KMS-11 (cell line): ENCODE data around the gene ULK4.

Experiments used
- H2AFZ ChIP-seq: fragments of 200-600 bp; sonication (generic); 2 replicates; pipeline ENCODE4 v1.6.1; 2016; ENCODE audit warnings: antibody characterized with exemption, mixed run types, low read depth
- H3K27ac ChIP-seq: fragments of 200-600 bp; sonication (generic); 2 replicates; pipeline ENCODE4 v1.6.1; 2016; ENCODE audit warnings: mild to moderate bottlenecking, mixed run types
- H3K27me3 ChIP-seq: fragments of 200-600 bp; sonication (generic); 2 replicates; pipeline ENCODE4 v1.6.1; 2017; ENCODE audit warnings: mild to moderate bottlenecking, low read depth, mixed run types, moderate library complexity; ENCODE audit not compliant: insufficient read depth
- H3K36me3 ChIP-seq: fragments of 200-600 bp; sonication (generic); 2 replicates; pipeline ENCODE4 v1.6.1; 2017; ENCODE audit warnings: mild to moderate bottlenecking, mixed run types; ENCODE audit not compliant: insufficient read depth
- H3K4me1 ChIP-seq: fragments of 200-600 bp; sonication (generic); 2 replicates; pipeline ENCODE4 v1.6.1; 2016; ENCODE audit warnings: mild to moderate bottlenecking, low read depth, mixed run types; ENCODE audit not compliant: poor library complexity, severe bottlenecking
- H3K4me2 ChIP-seq: fragments of 200-600 bp; sonication (generic); 2 replicates; pipeline ENCODE4 v1.7.0; 2016; ENCODE audit warnings: mild to moderate bottlenecking, mixed run types
- H3K4me3 ChIP-seq: fragments of 200-600 bp; sonication (generic); IDR thresholded peaks from 2 replicates; pipeline ENCODE4 v1.6.1; 2017; ENCODE audit warnings: low read depth, low read length, mixed read lengths; ENCODE audit not compliant: insufficient read depth
- H3K79me2 ChIP-seq: fragments of 200-600 bp; sonication (generic); 2 replicates; pipeline ENCODE4 v1.6.1; 2016; ENCODE audit warnings: low read depth, mixed run types; ENCODE audit not compliant: insufficient read depth
- H3K9ac ChIP-seq: fragments of 200-600 bp; sonication (generic); 2 replicates; pipeline ENCODE4 v1.6.1; 2016; ENCODE audit warnings: mild to moderate bottlenecking, mixed run types
- H4K20me1 ChIP-seq: fragments of 200-600 bp; sonication (generic); 2 replicates; pipeline ENCODE4 v1.6.1; 2016; ENCODE audit warnings: mild to moderate bottlenecking, mixed run types; ENCODE audit not compliant: insufficient read depth
- CTCF ChIP-seq: fragments of 200-600 bp; sonication (generic); conservative IDR thresholded peaks from 2 replicates; pipeline ENCODE4 v1.6.1; 2017; ENCODE audit warnings: low read depth, mild to moderate bottlenecking, antibody characterized with exemption, low read length, moderate library complexity, mixed read lengths

The ULK4 gene

GRCh38 chr3:41753651-41754050, 208.3 kb downstream of the ULK4 start:
- no peak overlapping the region for H3K9ac ChIP-seq
- no peak overlapping the region for H2AFZ ChIP-seq
- no peaks in the 10 kb centered on the region for H3K27me3 ChIP-seq

GRCh38 chr3:41751597-41751996, 210.3 kb downstream of the ULK4 start:
- Histone ChIP-seq H3K9ac (no peak overlapping the region), H3K27ac (no peak overlapping the region), H3K79me2 (no peaks in the 10 kb centered on the region), H4K20me1 (no peaks in the 10 kb centered on the region), H3K36me3 (no peaks in the 10 kb centered on the region), H3K4me2 (no peak overlapping the region), H3K4me1 (no peaks in the 10 kb centered on the region), H3K27me3 (no peaks in the 10 kb centered on the region), H3K4me3 (no peak overlapping the region), H2AFZ (no peak overlapping the region)
- TF ChIP-seq CTCF = no peak

More at GRCh38 chr3:41753651-41754050, 208.3 kb downstream of the ULK4 start:
- no peak overlapping the region for H3K4me2 ChIP-seq
- no peaks in the 10 kb centered on the region for H3K36me3 ChIP-seq
- no peaks in the 10 kb centered on the region for H3K4me1 ChIP-seq
- no peaks in the 10 kb centered on the region for H3K79me2 ChIP-seq
- no peak for TF ChIP-seq CTCF
- no peak overlapping the region for H3K27ac ChIP-seq
- H3K4me3 ChIP-seq = no peak overlapping the region
- no peaks in the 10 kb centered on the region for H4K20me1 ChIP-seq

GRCh38 chr3:41749988-41750387, 211.9 kb downstream of the ULK4 start:
- no peaks in the 10 kb centered on the region for H3K79me2 ChIP-seq
- H3K9ac ChIP-seq = no peak overlapping the region
- no peaks in the 10 kb centered on the region for H3K27me3 ChIP-seq
- H3K4me3 ChIP-seq = no peak overlapping the region
- H3K4me1 ChIP-seq = no peaks in the 10 kb centered on the region
- no peak overlapping the region for H3K4me2 ChIP-seq
- H3K36me3 ChIP-seq = no peaks in the 10 kb centered on the region
- TF ChIP-seq CTCF = no peak
- no peaks in the 10 kb centered on the region for H4K20me1 ChIP-seq
- H3K27ac ChIP-seq = no peak overlapping the region
- no peak overlapping the region for H2AFZ ChIP-seq

- Histone ChIP-seq H3K79me2 (no peaks in the 10 kb centered on the region), H3K9ac (no peak overlapping the region), H2AFZ (no peak overlapping the region), H4K20me1 (no peaks in the 10 kb centered on the region), H3K4me3 (no peak overlapping the region), H3K4me1 (no peaks in the 10 kb centered on the region), H3K36me3 (no peaks in the 10 kb centered on the region), H3K27ac (no peak overlapping the region), H3K4me2 (no peak overlapping the region), H3K27me3 (no peaks in the 10 kb centered on the region)
- TF ChIP-seq CTCF = no peak
Measured at GRCh38 chr3:41746215-41746614, 215.7 kb downstream of the ULK4 start.
